Esophagus muscularis mucosa (tissue), 4 donors: ENCODE measurements around the gene LRP6. TPM values are rescaled to one million over a fixed set of nuclear protein-coding genes. Genes with fewer than 3 reads are reported as not detected.

ENCODE experiments used
- DNase-seq: peaks from one replicate; pipeline ENCODE4 v3.0.0-alpha.2; 2017; ENCODE audit errors: extremely low spot score
- H3K27ac ChIP-seq, 4 donors: fragments of 200-600 bp; sonication (generic); replicated peaks in 1 of 4; 1 replicate in 3 of 4; 2 replicates in 1 of 4; pipeline ENCODE4 v1.5.1; 2016 to 2019; ENCODE audit warnings: mild to moderate bottlenecking in 1 of 4
- H3K27me3 ChIP-seq, 4 donors: fragments of 200-600 bp; sonication (generic); one replicate each; pipeline versions ENCODE4 v1.5.1 to v1.6.0; 2016 to 2019
- H3K36me3 ChIP-seq, 4 donors: fragments of 200-600 bp; sonication (generic); one replicate each; pipeline ENCODE4 v1.5.1; 2016 to 2019
- H3K4me1 ChIP-seq, 4 donors: fragments of 200-600 bp; sonication (generic); one replicate each; pipeline ENCODE4 v1.5.1; 2016 to 2019
- H3K4me3 ChIP-seq, 4 donors: fragments of 200-600 bp; sonication (generic); 1 replicate in 2 of 4; 2 replicates in 2 of 4; pipeline ENCODE4 v1.5.1; 2016 to 2019; ENCODE audit warnings: mild to moderate bottlenecking in 4 of 4, moderate library complexity in 1 of 4
- H3K9me3 ChIP-seq, 4 donors: fragments of 200-600 bp; sonication (generic); 1 replicate in 3 of 4; 2 replicates in 1 of 4; pipeline ENCODE4 v1.5.1; 2016 to 2019
- CTCF ChIP-seq, 3 experiments: fragments of 200-600 bp in 2 of 3; fragments of 450-650 bp in 1 of 3; sonication (generic) in 2 of 3; IDR thresholded peaks; one replicate each; pipeline ENCODE4 v1.5.1; 2017 to 2019; ENCODE audit warnings: antibody characterized with exemption in 3 of 3, mild to moderate bottlenecking in 2 of 3, moderate library complexity in 1 of 3
- EP300 ChIP-seq: sonication (generic); formaldehyde crosslinking; IDR thresholded peaks from one replicate; pipeline ENCODE4 v1.6.1; 2017; ENCODE audit warnings: antibody characterized with exemption
- POLR2A ChIP-seq: fragments of 450-650 bp; IDR thresholded peaks from one replicate; pipeline ENCODE4 v1.6.1; 2017; ENCODE audit warnings: antibody characterized with exemption, moderate library complexity, mild to moderate bottlenecking, low read depth
- POLR2AphosphoS5 ChIP-seq, 2 donors: sonication (generic); formaldehyde crosslinking; IDR thresholded peaks; one replicate each; pipeline ENCODE4 v1.6.1; 2017; ENCODE audit warnings: antibody characterized with exemption in 2 of 2
- WGBS: methylation state at CpG from one replicate; pipeline ENCODE4 v1.1.5; 2018; 5-methylcytosine and 5-hydroxymethylcytosine counted together
- intact Hi-C: fragments of 100-400 bp; cut with DNase I; formaldehyde crosslinking; loops from one replicate; pipeline ENCODE4 v1.15.1; 2023
- total RNA-seq, 4 donors: library from RNA; depleted of rRNA; stranded (reverse); fragments of >200 nt; gene quantifications; one replicate each; pipeline versions ENCODE4 v1.1.0 to v1.2.1, GENCODE V29; 2016

Gene LRP6
- total RNA-seq, 4 donors from 2014 or later = 26.2 to 61.1 (median 34.8) TPM

- 46% methylated on average over 2 of the region's 2 CpGs for WGBS
- Histone ChIP-seq H3K27me3 (no peaks in the 10 kb centered on the region), H3K27ac (peak overlapping the region in 2 of 4 donors; percentile 33 to 47), H3K9me3 (no peaks in the 10 kb centered on the region), H3K4me3 (no peak overlapping the region), H3K4me1 (peaks cover 0 to 42% (median 27%) of the 10 kb centered on the region in 4 donors), H3K36me3 (peaks cover 0 to 8% (median 4%) of the 10 kb centered on the region in 4 donors)
- no peak for DNase-seq
- intact Hi-C loops = no loop called here
- TF ChIP-seq POLR2A (no peak), EP300 (no peak), POLR2AphosphoS5 (IDR thresholded peaks at IDR 0.05) (no peak), CTCF (IDR thresholded peaks at IDR 0.05) (no peak)
Observed at GRCh38 chr12:12239127-12239526, 27.7 kb downstream of the LRP6 start.

- no peaks in the 10 kb centered on the region for H3K27me3 ChIP-seq
- peaks cover 0 to 42% (median 27%) of the 10 kb centered on the region in 4 donors for H3K4me1 ChIP-seq
- peak overlapping the region in 1 of 4 donors; percentile 47 for H3K27ac ChIP-seq
- no peak overlapping the region for H3K4me3 ChIP-seq
- peaks cover 0 to 2% (median under 1%) of the 10 kb centered on the region in 4 donors for H3K36me3 ChIP-seq
- WGBS = 83% methylated on average over 4 of the region's 4 CpGs
- H3K9me3 ChIP-seq = no peaks in the 10 kb centered on the region
- no peak for TF ChIP-seq CTCF (IDR thresholded peaks at IDR 0.05)
- DNase-seq = no peak
- intact Hi-C loops = no loop called here
Observed at GRCh38 chr12:12238605-12239004, 28.2 kb downstream of the LRP6 start.

GRCh38 chr12:12236896-12237295, 29.9 kb downstream of the LRP6 start:
- no peak overlapping the region for H3K27ac ChIP-seq
- H3K36me3 ChIP-seq = no peaks in the 10 kb centered on the region
- TF ChIP-seq POLR2AphosphoS5 (IDR thresholded peaks at IDR 0.05) (no peak), EP300 (no peak), CTCF (IDR thresholded peaks at IDR 0.05) (no peak), POLR2A (no peak)
- no peak for DNase-seq
- H3K4me3 ChIP-seq = no peak overlapping the region
- no peaks in the 10 kb centered on the region for H3K27me3 ChIP-seq
- no peaks in the 10 kb centered on the region for H3K9me3 ChIP-seq
- intact Hi-C loops = no loop called here
- H3K4me1 ChIP-seq = peaks cover 0 to 34% (median 23%) of the 10 kb centered on the region in 4 donors

GRCh38 chr12:12230275-12230674, 36.6 kb downstream of the LRP6 start:
- DNase-seq = no peak
- Histone ChIP-seq H3K4me1 (peaks cover 0 to 30% (median 22%) of the 10 kb centered on the region in 4 donors), H3K9me3 (peaks cover 0 to 9% (median 2%) of the 10 kb centered on the region in 4 donors), H3K36me3 (no peaks in the 10 kb centered on the region), H3K4me3 (no peak overlapping the region), H3K27ac (no peak overlapping the region), H3K27me3 (no peaks in the 10 kb centered on the region)
- TF ChIP-seq POLR2AphosphoS5 (IDR thresholded peaks at IDR 0.05) = no peak
- TF ChIP-seq POLR2A = no peak
- no peak for TF ChIP-seq EP300
- no peak for TF ChIP-seq CTCF (IDR thresholded peaks at IDR 0.05)
- intact Hi-C loops = no loop called here
- 92% methylated on average over 1 of the region's 1 CpG for WGBS

GRCh38 chr12:12229556-12230092, 37.2 kb downstream of the LRP6 start:
- H3K36me3 ChIP-seq = no peaks in the 10 kb centered on the region
- no peak overlapping the region for H3K4me3 ChIP-seq
- peaks cover 0 to 9% (median 2%) of the 10 kb centered on the region in 4 donors for H3K9me3 ChIP-seq
- no peak overlapping the region for H3K27ac ChIP-seq
- peaks cover 0 to 30% (median 22%) of the 10 kb centered on the region in 4 donors for H3K4me1 ChIP-seq
- TF ChIP-seq POLR2A = no peak
- no peak for TF ChIP-seq EP300
- no peak for TF ChIP-seq CTCF (IDR thresholded peaks at IDR 0.05)
- TF ChIP-seq POLR2AphosphoS5 (IDR thresholded peaks at IDR 0.05) = no peak
- no peaks in the 10 kb centered on the region for H3K27me3 ChIP-seq
- intact Hi-C loops = no loop called here
- no peak for DNase-seq
- WGBS = 81% methylated on average over 1 of the region's 1 CpG
